SU-DHL-6 (cell line): Measurements from ENCODE around the gene NOL8.

Source experiments
- H2AFZ ChIP-seq: fragments of 200-600 bp; sonication (generic); 2 replicates; pipeline ENCODE4 v1.6.1; 2014; ENCODE audit warnings: low read depth, mild to moderate bottlenecking, moderate library complexity, mixed read lengths, antibody characterized with exemption, low read length; ENCODE audit not compliant: severe bottlenecking
- H3F3A ChIP-seq: fragments of 200-600 bp; shearing (Covaris generic); 2 replicates; pipeline ENCODE4 v1.6.0; 2016; ENCODE audit warnings: antibody characterized with exemption, mild to moderate bottlenecking; ENCODE audit not compliant: insufficient read depth
- H3K27ac ChIP-seq: fragments of 200-600 bp; sonication (generic); 2 replicates; pipeline ENCODE4 v1.5.1; 2016; ENCODE audit warnings: low read depth, mild to moderate bottlenecking, low read length, moderate library complexity, mixed read lengths
- H3K27me3 ChIP-seq: fragments of 200-600 bp; sonication (generic), shearing (Covaris generic); 2 replicates; pipeline ENCODE4 v1.6.0; 2014; ENCODE audit warnings: mild to moderate bottlenecking, low read length
- H3K36me3 ChIP-seq: fragments of 200-600 bp; sonication (generic); 2 replicates; pipeline ENCODE4 v1.6.1; 2014; ENCODE audit warnings: mild to moderate bottlenecking, low read length, mixed read lengths
- H3K4me2 ChIP-seq: fragments of 300-600, 200-600 bp; shearing (Covaris generic), sonication (generic); 2 replicates; pipeline ENCODE4 v1.6.0; 2014; ENCODE audit warnings: low read length, low read depth, mild to moderate bottlenecking; ENCODE audit not compliant: poor library complexity, severe bottlenecking
- H3K4me3 ChIP-seq: fragments of 200-600 bp; sonication (generic); 2 replicates; pipeline ENCODE4 v1.5.1; 2014; ENCODE audit warnings: antibody characterized with exemption, low read length, mild to moderate bottlenecking, mixed read lengths; ENCODE audit not compliant: insufficient read depth, poor library complexity, severe bottlenecking
- H3K79me2 ChIP-seq: fragments of 200-600 bp; sonication (generic); 2 replicates; pipeline ENCODE4 v1.6.1; 2014; ENCODE audit warnings: mild to moderate bottlenecking, low read length, moderate library complexity; ENCODE audit not compliant: insufficient read depth
- H3K9ac ChIP-seq: fragments of 200-600 bp; sonication (generic); 2 replicates; pipeline ENCODE4 v1.7.0; 2014; ENCODE audit warnings: mild to moderate bottlenecking, low read length
- H3K9me2 ChIP-seq: fragments of 200-600 bp; sonication (generic); replicated peaks from 2 replicates; pipeline ENCODE4 v1.6.1; 2014; ENCODE audit warnings: low read length; ENCODE audit not compliant: insufficient read depth
- H3K9me3 ChIP-seq: fragments of 200-600 bp; sonication (generic); 2 replicates; pipeline ENCODE4 v1.6.1; 2014; ENCODE audit warnings: low read length, mixed read lengths; ENCODE audit not compliant: insufficient read depth
- H4K20me1 ChIP-seq: fragments of 200-600 bp; sonication (generic); 2 replicates; pipeline ENCODE4 v1.6.1; 2014; ENCODE audit warnings: low read depth, mild to moderate bottlenecking, antibody characterized with exemption, low read length, moderate library complexity, mixed read lengths
- CTCF ChIP-seq: fragments of 200-600 bp; sonication (generic); IDR thresholded peaks from one replicate; pipeline ENCODE4 v1.5.1; 2017; ENCODE audit warnings: antibody characterized with exemption, mild to moderate bottlenecking, low read length, moderate library complexity; ENCODE audit not compliant: insufficient read depth, poor library complexity, severe bottlenecking
- EZH2phosphoT487 ChIP-seq: fragments of 200-600 bp; sonication (generic), shearing (Covaris generic); conservative IDR thresholded peaks from 2 replicates; pipeline ENCODE4 v1.6.1; 2018; ENCODE audit warnings: mild to moderate bottlenecking, antibody characterized with exemption, low read length, moderate library complexity, mixed read lengths

Gene NOL8

GRCh38 chr9:92266486-92266885 is 58.7 kb downstream of the NOL8 start:
- no peaks in the 10 kb centered on the region for H3K9me3 ChIP-seq
- no peak overlapping the region for H3K9ac ChIP-seq
- no peaks in the 10 kb centered on the region for H3K27me3 ChIP-seq
- H3K36me3 ChIP-seq: peaks cover 76% of the 10 kb centered on the region
- no peaks in the 10 kb centered on the region for H3F3A ChIP-seq
- no peaks in the 10 kb centered on the region; the same call in 1 of the 2 replicates for H4K20me1 ChIP-seq
- no peak overlapping the region for H3K27ac ChIP-seq
- H2AFZ ChIP-seq: no peak overlapping the region
- no peak overlapping the region for H3K4me2 ChIP-seq
- no peaks in the 10 kb centered on the region for H3K9me2 ChIP-seq
- H3K4me3 ChIP-seq: no peak overlapping the region
- no peak for TF ChIP-seq CTCF
- TF ChIP-seq EZH2phosphoT487: no peak
- no peaks in the 10 kb centered on the region for H3K79me2 ChIP-seq

GRCh38 chr9:92265154-92265553 is 60.0 kb downstream of the NOL8 start:
- Histone ChIP-seq H3K27me3 (no peaks in the 10 kb centered on the region), H3K9me3 (no peaks in the 10 kb centered on the region), H3K36me3 (peaks cover 72% of the 10 kb centered on the region), H3K9ac (no peak overlapping the region), H3K27ac (no peak overlapping the region), H3K4me2 (no peak overlapping the region), H2AFZ (no peak overlapping the region), H3K9me2 (no peaks in the 10 kb centered on the region), H3K79me2 (no peaks in the 10 kb centered on the region), H4K20me1 (no peaks in the 10 kb centered on the region; the same call in 1 of the 2 replicates), H3K4me3 (no peak overlapping the region), H3F3A (no peaks in the 10 kb centered on the region)
- TF ChIP-seq CTCF: no peak
- TF ChIP-seq EZH2phosphoT487: no peak

GRCh38 chr9:92263131-92263530 is 62.0 kb downstream of the NOL8 start:
- no peaks in the 10 kb centered on the region for H3K79me2 ChIP-seq
- H3F3A ChIP-seq: no peaks in the 10 kb centered on the region
- no peak overlapping the region for H3K4me3 ChIP-seq
- peaks cover 68% of the 10 kb centered on the region for H3K36me3 ChIP-seq
- no peak overlapping the region for H3K9ac ChIP-seq
- TF ChIP-seq CTCF (no peak), EZH2phosphoT487 (no peak)
- H4K20me1 ChIP-seq: no peaks in the 10 kb centered on the region
- H3K9me2 ChIP-seq: no peaks in the 10 kb centered on the region
- H3K4me2 ChIP-seq: no peak overlapping the region
- H2AFZ ChIP-seq: no peak overlapping the region
- H3K27ac ChIP-seq: no peak overlapping the region
- H3K27me3 ChIP-seq: no peaks in the 10 kb centered on the region
- H3K9me3 ChIP-seq: no peaks in the 10 kb centered on the region

GRCh38 chr9:92257327-92257726 is 67.8 kb downstream of the NOL8 start:
- peaks cover 56% of the 10 kb centered on the region for H3K36me3 ChIP-seq
- H3K4me2 ChIP-seq: no peak overlapping the region
- no peaks in the 10 kb centered on the region for H3K9me3 ChIP-seq
- H3K9ac ChIP-seq: no peak overlapping the region
- H3K27ac ChIP-seq: no peak overlapping the region
- no peaks in the 10 kb centered on the region for H3F3A ChIP-seq
- no peaks in the 10 kb centered on the region for H4K20me1 ChIP-seq
- no peak for TF ChIP-seq CTCF
- TF ChIP-seq EZH2phosphoT487: no peak
- no peak overlapping the region for H2AFZ ChIP-seq
- H3K27me3 ChIP-seq: no peaks in the 10 kb centered on the region
- H3K79me2 ChIP-seq: no peaks in the 10 kb centered on the region
- no peak overlapping the region for H3K4me3 ChIP-seq
- no peaks in the 10 kb centered on the region for H3K9me2 ChIP-seq
